ENCODE results near the gene SSH2. TPM values are rescaled to one million over a fixed set of nuclear protein-coding genes. Genes with fewer than 3 reads are reported as not detected.
A peak's percentile ranks its signal among the peaks of the same experiment; 100 is the strongest.

SSH2 gene
- total and polyA plus RNA-seq, 2 of the 13 experiments (the other 11 are each of a cell fraction or from before 2014, with no cell fraction given), result 6.0 to 6.4 TPM

GRCh38 chr17:29761040-29761761 lies 168.8 kb downstream of the SSH2 start:
- peak; percentile 97 for ATAC-seq
- Histone ChIP-seq H3K36me3 (replicated peaks in 1 of 2; ENCODE audit: control insufficient read depth in 1 of 2, insufficient read depth in 2 of 2, low read length in 2 of 2) (no peaks in the 10 kb centered on the region), H3K27ac (ENCODE audit: extremely low read length, insufficient read depth, low read length) (peak overlapping the region; percentile 64), H3K27me3 (ENCODE audit: control insufficient read depth in 1 of 2, insufficient read depth in 2 of 2, low read length in 2 of 2) (no peaks in the 10 kb centered on the region), H3K9ac (ENCODE audit: insufficient read depth, low read depth, low read length) (peak overlapping the region; percentile 69), H3K9me3 (ENCODE audit: low read length) (no peaks in the 10 kb centered on the region), H3K4me3 (replicated peaks in 1 of 3; ENCODE audit: insufficient read depth in 1 of 3, low read depth in 2 of 3, low read length in 3 of 3) (peak overlapping the region; percentile 61 to 77 (median 76)), H3K4me2 (ENCODE audit: low read depth, low read length) (peak overlapping the region; percentile 91), H2AFZ (ENCODE audit: low read length) (no peak overlapping the region), H4K20me1 (ENCODE audit: insufficient read depth, low read length) (no peaks in the 10 kb centered on the region), H3K4me1 (ENCODE audit: insufficient read depth, low read length) (peaks cover 14% of the 10 kb centered on the region), H3K79me2 (ENCODE audit: insufficient read depth, low read length) (no peaks in the 10 kb centered on the region)
- WGBS (ENCODE audit: low lambda C conversion rate), result under 1% methylated on average over 40 of the region's 73 CpGs
- CTCF ChIA-PET (ENCODE audit: low intra/inter-chr PET ratio, low total read pairs), result no interaction called here
- no TSS peak for BruUV-seq (replicated peaks)
- FAIRE-seq, result no peak
- in situ Hi-C loops (cut with HindIII; ENCODE audit: extremely low pct_ligation_motif_present, low pct_unique_long_range_greater_than_20kb), result no loop called here
- intact Hi-C loops (cut with micrococcal nuclease; ENCODE audit: unreplicated experiment), result loop anchor here (5.0 kb wide), 1 partner anchor 139 kb away; the partner anchor contains the start of gene CORO6
- POLR2A ChIA-PET, result interaction anchor here (1.0 to 2.5 kb wide), 6 partner anchors 11 to 1720 kb away, joined by 3 to 12 read pairs (median 4); no protein-coding TSS in a partner anchor
- DNase-seq (ENCODE audit: low spot score), result peak; percentile 60
- TF ChIP-seq LRRFIP1 (CRISPR knock-in tag; conservative IDR thresholded peaks at IDR 0.05) (no peak), ZMAT5 (CRISPR knock-in tag; IDR thresholded peaks at IDR 0.05; ENCODE audit: borderline replicate concordance, low read depth) (no peak), ZMAT3 (CRISPR knock-in tag; conservative IDR thresholded peaks at IDR 0.05) (peak; percentile 57; the same call in 1 of the 2 replicates), RNF219 (CRISPR knock-in tag; IDR thresholded peaks at IDR 0.05) (no peak), ZUFSP (CRISPR knock-in tag; IDR thresholded peaks at IDR 0.05; ENCODE audit: borderline replicate concordance) (no peak), SUZ12 (IDR thresholded peaks at IDR 0.05; ENCODE audit: low read depth, low read length) (no peak), ZNF709 (CRISPR knock-in tag; IDR thresholded peaks at IDR 0.05) (peak; percentile 75; the same call in 1 of the 2 replicates), SMARCC2 (IDR thresholded peaks at IDR 0.05) (no peak), ZSCAN12 (CRISPR knock-in tag; IDR thresholded peaks at IDR 0.05) (0 out of 2 replicates have a peak, but pooled peaks have one; percentile 29), HNRNPK (IDR thresholded peaks at IDR 0.05; ENCODE audit: low read depth, low read length, poor library complexity, severe bottlenecking) (peak; percentile 35), NCOR1 (IDR thresholded peaks at IDR 0.05; ENCODE audit: borderline replicate concordance, low read length) (peak; percentile 35; the same call in 1 of the 2 replicates), ONECUT2 (CRISPR knock-in tag; IDR thresholded peaks at IDR 0.05) (no peak), ZNF224 (CRISPR knock-in tag; IDR thresholded peaks at IDR 0.05) (no peak), ZNF782 (CRISPR knock-in tag; IDR thresholded peaks at IDR 0.05; ENCODE audit: borderline replicate concordance) (no peak), KDM3A (CRISPR knock-in tag; IDR thresholded peaks at IDR 0.05; ENCODE audit: low read depth) (peak; percentile 48; the same call in 1 of the 2 replicates), RELA (CRISPR knock-in tag; IDR thresholded peaks at IDR 0.05) (no peak), THYN1 (CRISPR knock-in tag; IDR thresholded peaks at IDR 0.05; ENCODE audit: borderline replicate concordance, low read depth) (no peak)

All from HepG2 (cell line).